Prostate gland (tissue), 2 donors: Measurements from ENCODE around the gene DOCK6.

Experiments
- POLR2AphosphoS5 ChIP-seq: sonication (generic); formaldehyde crosslinking; IDR thresholded peaks from one replicate; pipeline ENCODE4 v1.6.1; 2017; ENCODE audit warnings: antibody characterized with exemption
- TF ChIP-seq, protein P1 (sequence below), 4 experiments: fragments of 200-600 bp in 2 of 4; fragments of 450-650 bp in 2 of 4; sonication (generic) in 2 of 4; IDR thresholded peaks; 1 replicate in 3 of 4; 2 replicates in 1 of 4; pipeline ENCODE4 v1.5.1; 2016 to 2019; ENCODE audit warnings: antibody characterized with exemption in 4 of 4, mild to moderate bottlenecking in 2 of 4, moderate library complexity in 2 of 4

DNA sequence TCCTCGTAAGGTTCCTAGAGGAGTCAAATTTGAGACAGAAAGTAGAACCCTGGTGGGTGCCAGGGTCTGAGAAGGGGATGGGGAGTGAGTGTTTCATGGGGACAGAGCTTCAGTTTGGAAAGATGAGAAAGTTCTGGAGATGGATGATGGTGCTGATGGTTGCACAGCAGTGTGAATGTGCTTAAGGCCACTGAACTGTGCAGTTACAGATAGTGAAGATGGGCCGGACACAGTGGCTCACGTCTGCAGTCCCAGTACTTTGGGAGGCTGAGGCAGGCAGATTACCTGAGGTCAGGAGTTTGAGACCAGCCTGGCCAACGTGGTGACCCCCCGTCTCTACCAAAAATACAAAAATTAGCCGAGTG is 107.7 kb downstream of the DOCK6 start:
- TF ChIP-seq, protein P1, sequence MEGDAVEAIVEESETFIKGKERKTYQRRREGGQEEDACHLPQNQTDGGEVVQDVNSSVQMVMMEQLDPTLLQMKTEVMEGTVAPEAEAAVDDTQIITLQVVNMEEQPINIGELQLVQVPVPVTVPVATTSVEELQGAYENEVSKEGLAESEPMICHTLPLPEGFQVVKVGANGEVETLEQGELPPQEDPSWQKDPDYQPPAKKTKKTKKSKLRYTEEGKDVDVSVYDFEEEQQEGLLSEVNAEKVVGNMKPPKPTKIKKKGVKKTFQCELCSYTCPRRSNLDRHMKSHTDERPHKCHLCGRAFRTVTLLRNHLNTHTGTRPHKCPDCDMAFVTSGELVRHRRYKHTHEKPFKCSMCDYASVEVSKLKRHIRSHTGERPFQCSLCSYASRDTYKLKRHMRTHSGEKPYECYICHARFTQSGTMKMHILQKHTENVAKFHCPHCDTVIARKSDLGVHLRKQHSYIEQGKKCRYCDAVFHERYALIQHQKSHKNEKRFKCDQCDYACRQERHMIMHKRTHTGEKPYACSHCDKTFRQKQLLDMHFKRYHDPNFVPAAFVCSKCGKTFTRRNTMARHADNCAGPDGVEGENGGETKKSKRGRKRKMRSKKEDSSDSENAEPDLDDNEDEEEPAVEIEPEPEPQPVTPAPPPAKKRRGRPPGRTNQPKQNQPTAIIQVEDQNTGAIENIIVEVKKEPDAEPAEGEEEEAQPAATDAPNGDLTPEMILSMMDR (IDR thresholded peaks at IDR 0.05), result no peak
- no peak for TF ChIP-seq POLR2AphosphoS5
